A549 (cell line): ENCODE results near the gene TPST1.

Experiments
- POLR2A ChIP-seq: IDR thresholded peaks from 2 replicates; pipeline ENCODE4 v1.6.1; 2012; ENCODE audit warnings: mild to moderate bottlenecking, low read length
- RAD21 ChIP-seq, 2 experiments: fragments of >200 bp in 1 of 2; sonication (Bioruptor Twin) in 1 of 2; formaldehyde crosslinking in 1 of 2; IDR thresholded peaks in 1 of 2; conservative IDR thresholded peaks in 1 of 2; 2 replicates in 1 of 2; 3 replicates in 1 of 2; pipeline ENCODE4 v1.6.1; 2012 to 2018; ENCODE audit warnings: inconsistent platforms in 1 of 2
- SMC3 ChIP-seq: fragments of >200 bp; sonication (Bioruptor Twin); formaldehyde crosslinking; IDR thresholded peaks from 3 replicates; pipeline ENCODE4 v1.6.1; 2018; ENCODE audit warnings: inconsistent platforms
- TF ChIP-seq, protein P1 (sequence below): fragments of >200 bp; sonication (Bioruptor Twin); formaldehyde crosslinking; IDR thresholded peaks from 3 replicates; pipeline ENCODE4 v1.5.1; 2016

- TF ChIP-seq POLR2A (no peak), RAD21 (conservative IDR thresholded peaks at IDR 0.05 in 1 of 2, IDR thresholded peaks at IDR 0.05 in 1 of 2) (no peak), SMC3 (no peak)
- TF ChIP-seq, protein P1, sequence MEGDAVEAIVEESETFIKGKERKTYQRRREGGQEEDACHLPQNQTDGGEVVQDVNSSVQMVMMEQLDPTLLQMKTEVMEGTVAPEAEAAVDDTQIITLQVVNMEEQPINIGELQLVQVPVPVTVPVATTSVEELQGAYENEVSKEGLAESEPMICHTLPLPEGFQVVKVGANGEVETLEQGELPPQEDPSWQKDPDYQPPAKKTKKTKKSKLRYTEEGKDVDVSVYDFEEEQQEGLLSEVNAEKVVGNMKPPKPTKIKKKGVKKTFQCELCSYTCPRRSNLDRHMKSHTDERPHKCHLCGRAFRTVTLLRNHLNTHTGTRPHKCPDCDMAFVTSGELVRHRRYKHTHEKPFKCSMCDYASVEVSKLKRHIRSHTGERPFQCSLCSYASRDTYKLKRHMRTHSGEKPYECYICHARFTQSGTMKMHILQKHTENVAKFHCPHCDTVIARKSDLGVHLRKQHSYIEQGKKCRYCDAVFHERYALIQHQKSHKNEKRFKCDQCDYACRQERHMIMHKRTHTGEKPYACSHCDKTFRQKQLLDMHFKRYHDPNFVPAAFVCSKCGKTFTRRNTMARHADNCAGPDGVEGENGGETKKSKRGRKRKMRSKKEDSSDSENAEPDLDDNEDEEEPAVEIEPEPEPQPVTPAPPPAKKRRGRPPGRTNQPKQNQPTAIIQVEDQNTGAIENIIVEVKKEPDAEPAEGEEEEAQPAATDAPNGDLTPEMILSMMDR, result no peak
Observed at GRCh38 chr7:66339141-66339540, 134.0 kb downstream of the TPST1 start.
